RKO (cell line): ENCODE results near the gene AAR2.

Experiments
- DNase-seq: peaks from one replicate; pipeline ENCODE4 v3.0.0-alpha.2; 2016; ENCODE audit warnings: low spot score

AAR2 gene

DNA sequence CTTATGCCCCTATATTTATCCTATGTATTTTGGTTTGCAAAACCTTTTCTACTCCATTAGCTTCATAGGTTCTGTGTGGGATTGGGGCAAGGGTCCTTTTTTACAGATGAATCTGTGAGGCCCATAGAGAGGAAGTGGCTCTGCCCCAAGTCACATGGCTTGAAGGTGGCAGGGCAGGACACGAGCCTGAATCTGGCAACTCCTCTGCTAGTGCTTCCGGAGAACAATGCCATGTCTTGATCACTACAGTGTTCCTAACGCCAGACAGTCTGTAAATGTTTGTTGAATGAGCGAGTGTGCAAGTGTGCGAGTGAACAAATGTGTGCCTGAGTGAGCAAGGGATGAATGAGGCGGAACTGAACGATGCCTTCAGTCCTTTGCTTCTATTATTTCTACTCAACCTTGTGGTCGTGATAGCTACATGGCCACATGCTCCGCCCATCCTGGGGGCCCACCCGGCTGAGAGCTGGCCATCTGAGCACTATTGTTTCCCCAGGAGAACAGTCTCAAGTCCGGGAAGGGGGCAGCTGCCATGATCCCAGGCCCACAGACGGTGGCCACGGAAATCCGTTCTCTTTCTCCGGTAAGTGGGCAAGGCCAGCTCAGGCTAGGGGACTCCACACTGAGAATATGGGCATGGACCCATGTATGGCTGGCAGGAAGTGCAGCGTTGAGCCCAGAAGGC lies 17.8 kb upstream of the AAR2 start:
- no peak for DNase-seq

DNA sequence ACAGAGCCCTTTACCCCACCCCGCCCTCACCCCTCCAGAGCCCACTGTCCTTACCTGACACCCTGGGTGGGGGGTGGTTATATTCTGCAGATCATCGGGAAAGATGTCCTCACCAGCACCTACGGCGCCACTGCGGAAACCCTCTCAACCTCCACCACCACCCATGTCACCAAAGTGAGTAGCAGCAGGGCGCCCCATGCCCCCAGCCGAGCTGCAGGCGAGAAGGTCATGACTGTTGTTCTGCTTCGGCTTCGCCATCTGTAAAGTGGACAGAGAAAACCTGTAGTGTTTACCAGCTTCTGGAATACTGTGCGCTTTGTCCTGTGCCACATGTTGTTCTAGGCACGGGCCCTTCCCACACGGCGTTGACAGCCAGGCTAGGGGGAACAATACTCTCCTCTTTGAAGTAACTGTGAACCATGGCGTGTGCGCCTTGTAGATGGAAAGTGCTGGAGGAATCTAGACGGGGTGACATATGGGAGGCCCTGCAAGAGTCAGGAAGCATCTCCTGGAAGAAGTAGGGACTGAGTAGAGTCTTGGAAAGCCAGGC lies 16.5 kb upstream of the AAR2 start:
- DNase-seq, result no peak

GRCh38 chr20:36225666-36226065 lies 10.6 kb upstream of the AAR2 start:
- DNase-seq, result no peak

DNA sequence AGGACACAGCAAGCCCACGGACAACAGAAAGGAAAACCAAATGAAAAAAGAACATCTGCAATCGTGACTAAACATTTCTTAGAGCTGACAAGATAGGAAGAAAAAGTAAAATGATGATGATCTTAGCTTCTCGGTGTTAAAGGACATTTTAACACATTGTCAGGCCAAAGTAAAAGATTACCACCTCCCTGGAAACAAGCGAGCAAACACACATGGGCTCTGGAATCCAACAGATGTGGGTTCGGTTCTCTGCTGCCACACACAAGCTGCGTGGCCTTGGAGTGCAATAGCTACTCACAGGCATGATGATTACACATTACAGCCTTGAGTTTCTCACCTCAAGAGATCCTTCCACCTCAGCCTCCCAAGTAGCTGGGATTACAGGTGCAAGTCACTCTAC lies 7.5 kb upstream of the AAR2 start:
- DNase-seq, result no peak

DNA sequence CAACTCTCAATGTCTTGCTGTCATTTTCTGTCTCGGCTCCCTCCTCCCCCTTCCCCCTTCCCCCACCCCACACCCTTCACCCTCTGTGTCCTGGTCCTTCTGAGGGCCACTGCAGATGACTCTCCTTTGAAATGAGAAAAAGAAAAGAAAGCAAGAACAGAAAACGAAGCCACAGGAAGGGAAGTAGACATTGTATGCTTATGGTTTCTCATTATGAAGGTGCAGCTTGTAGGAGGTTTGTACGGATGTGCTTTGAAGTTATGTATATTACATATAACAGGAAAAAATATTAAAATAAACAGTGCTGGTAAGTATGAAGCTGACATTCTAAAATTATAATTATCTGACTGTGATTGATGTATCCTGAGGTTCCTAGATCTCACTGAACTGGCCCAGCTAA lies 6.3 kb upstream of the AAR2 start:
- no peak for DNase-seq

GRCh38 chr20:36231331-36231730 lies 4.9 kb upstream of the AAR2 start:
- no peak for DNase-seq

DNA sequence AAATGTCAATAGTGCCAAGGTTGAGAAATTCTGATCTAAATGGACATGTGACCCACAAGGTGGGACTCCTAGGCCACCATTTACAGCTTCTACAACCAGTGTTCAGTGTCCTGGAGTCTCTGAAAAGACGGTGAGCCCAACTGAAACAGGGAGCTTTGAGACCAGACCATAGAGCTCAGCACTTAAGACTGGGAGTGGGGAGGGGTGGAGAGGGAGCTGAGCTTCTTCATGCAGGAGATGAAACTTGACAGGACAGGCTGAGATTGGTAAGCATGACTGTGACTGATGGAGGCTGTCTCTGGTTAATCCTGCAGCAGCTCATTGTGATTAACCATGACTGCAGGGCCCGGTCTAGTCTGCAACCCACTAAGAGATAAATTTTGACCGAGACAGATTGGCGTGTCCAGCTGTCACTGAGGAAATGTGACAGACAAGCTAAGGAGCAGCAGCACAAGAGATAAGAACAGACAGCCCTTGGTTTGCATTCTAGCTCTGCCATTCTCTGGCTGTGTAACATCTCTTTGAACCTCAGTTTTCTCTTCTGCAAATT lies 1.4 kb upstream of the AAR2 start:
- DNase-seq, result no peak

DNA sequence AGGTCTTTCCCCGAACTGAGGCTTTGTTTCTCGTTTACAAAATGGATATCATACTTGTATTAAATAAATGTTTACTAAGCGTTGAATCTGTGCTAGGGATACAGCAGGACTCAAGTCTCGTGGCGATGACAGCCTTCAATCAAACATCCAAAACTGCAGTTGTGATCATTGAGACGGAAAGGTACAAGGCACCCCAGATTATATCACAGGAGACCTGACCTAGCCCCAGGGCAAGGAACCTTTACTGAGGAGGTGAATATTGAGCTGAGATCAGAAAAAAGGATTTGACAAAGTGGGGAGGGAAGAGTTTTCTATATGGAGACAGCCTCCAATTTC lies 476 bp downstream of the AAR2 start:
- no peak for DNase-seq

DNA sequence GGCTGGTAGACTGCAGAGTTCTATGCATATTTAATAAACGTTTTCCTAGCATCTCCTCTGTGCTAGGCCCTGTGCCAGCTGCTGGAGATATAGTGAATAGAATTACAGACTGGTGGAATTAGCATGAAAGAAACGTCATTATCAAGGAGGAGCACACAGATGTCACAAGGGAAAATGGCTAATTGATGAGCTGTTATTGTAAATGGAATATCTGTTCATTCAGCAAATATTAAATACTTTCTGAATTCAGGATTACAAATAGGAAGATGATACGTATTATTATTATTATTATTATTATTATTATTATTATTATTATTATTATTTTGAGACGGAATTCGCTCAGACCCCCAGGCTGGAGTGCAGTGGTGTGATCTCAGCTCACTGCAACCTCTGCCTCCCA lies 1.2 kb downstream of the AAR2 start:
- DNase-seq, result peak; percentile 41

DNA sequence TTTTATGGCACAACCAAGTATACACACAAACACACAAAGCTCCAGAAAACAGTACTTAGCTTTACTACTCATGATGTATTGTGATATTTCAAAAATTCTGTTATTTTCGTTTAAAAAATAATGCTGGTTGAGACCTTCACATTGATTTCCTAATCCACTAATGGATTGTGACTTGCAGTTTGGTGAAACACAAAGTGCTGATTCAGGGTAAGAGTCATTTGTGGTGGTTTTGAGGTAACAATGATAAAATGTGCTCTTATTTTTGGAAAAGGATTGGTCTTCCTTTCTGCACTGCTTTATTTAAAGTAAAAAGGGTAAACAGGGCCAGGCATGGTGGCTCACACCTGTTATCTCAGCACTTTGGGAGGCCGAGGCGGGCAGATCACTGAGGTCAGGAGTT lies 1.9 kb downstream of the AAR2 start:
- no peak for DNase-seq

GRCh38 chr20:36238760-36239159 lies 2.5 kb downstream of the AAR2 start:
- DNase-seq, result no peak

DNA sequence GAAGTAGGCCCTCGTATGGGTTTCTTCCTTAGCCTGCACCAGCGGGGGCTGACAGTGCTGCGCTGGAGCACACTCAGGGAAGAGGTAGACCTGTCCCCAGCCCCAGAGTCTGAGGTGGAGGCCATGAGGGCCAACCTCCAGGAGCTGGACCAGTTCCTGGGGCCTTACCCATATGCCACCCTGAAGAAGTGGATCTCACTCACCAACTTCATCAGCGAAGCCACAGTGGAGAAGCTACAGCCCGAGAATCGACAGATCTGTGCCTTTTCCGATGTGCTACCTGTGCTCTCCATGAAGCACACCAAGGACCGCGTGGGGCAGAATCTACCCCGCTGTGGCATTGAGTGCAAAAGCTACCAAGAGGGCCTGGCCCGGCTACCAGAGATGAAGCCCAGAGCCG lies 3.8 kb downstream of the AAR2 start:
- no peak for DNase-seq

DNA sequence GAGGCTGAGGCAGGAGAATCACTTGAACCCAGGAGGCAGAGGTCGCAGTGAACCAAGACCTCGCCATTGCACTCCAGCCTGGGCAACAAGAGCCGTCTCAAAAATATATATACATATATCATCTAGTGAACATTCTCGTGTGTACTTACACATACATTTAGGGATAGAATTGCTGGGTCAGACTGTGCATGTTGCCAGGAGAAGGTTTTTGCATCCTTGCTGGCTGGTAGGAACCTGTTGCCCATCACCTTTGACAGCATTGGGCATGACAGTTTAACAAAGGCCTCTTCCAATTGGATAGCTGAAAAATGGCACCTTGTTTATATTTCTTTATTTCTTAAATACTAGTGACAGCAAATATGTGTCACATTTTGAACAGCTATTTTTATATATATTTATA lies 5.4 kb downstream of the AAR2 start:
- no peak for DNase-seq

- DNase-seq, result no peak
These were observed 7.4 kb downstream of the AAR2 start for GRCh38 chr20:36243726-36244125.

DNA sequence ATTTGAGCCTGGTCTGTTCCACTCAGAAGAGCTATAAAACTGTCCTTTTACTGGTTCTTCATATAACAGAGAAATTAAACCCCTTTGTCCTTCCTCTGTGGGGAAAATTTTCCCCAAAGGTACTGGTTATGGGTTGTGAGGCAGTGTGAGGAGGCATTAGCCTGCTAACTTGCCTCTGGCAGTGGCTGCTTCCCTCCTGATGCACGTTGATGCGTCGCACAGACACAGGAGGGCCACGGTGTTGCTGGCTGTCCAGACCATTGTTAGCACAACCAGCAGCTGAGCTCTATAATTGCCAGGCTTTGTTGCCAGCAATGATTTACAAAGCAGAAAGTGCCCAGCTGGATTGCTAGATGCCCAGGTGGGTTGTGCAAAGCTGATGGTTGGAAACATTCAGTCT lies 10.1 kb downstream of the AAR2 start:
- no peak for DNase-seq

- DNase-seq, result no peak
These were observed 12.6 kb downstream of the AAR2 start for GRCh38 chr20:36248836-36249235.

GRCh38 chr20:36249450-36249849 lies 13.2 kb downstream of the AAR2 start:
- no peak for DNase-seq

GRCh38 chr20:36251426-36251825 lies 15.1 kb downstream of the AAR2 start:
- no peak for DNase-seq

DNA sequence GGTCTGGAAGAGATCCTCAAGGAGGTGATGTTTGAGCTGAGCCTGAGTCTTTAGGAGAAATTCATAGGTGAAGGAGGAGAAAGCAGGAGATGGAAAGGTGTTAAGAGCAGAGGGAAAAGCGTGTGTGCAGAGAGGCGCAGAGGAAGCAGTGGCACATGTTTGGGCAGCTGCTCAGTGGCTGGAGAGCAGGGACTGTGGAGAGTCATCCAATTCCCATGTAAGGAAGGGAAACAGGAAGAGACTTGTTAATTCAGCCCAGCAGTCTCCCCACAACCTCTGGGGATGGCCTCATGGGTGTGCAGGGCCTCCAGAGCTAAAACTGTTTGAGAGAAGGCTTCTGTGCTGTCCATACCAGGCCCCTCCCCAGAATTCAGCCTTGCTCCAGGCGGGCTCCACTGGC lies 16.2 kb downstream of the AAR2 start:
- no peak for DNase-seq

- DNase-seq, result no peak
These were observed 16.8 kb downstream of the AAR2 start for GRCh38 chr20:36253036-36253435.

GRCh38 chr20:36254076-36254475 lies 17.8 kb downstream of the AAR2 start:
- DNase-seq, result no peak

DNA sequence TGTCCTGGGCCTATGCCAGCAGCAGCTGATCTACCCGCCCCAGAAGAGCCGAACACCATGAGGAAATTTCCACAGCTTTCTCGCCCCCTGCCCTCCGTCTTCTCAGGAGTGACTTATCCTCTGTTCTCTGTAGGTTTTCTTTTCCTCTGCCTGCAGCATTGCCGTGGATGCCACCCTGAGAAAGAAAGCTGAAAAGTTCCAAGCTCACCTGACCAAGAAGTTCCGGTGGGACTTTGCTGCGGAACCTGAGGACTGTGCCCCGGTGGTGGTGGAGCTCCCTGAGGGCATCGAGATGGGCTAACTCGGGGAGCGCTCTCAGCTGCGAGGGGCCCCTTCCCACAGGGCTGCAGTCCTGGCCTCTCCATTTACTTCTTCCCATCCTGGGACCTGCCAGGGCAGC lies 19.2 kb downstream of the AAR2 start:
- DNase-seq, result no peak

- DNase-seq, result no peak
These were observed 23.1 kb downstream of the AAR2 start for GRCh38 chr20:36259177-36260061.
